Peyer's patch (tissue), 4 donors: Measurements from ENCODE around the gene ZNF407.
"Not testable (repeated sequence)": the region's sequence is repeated elsewhere in the genome, so short reads cannot be mapped to it uniquely, and the experiment has no call there.

Source experiments
- POLR2A ChIP-seq, 2 donors: fragments of 450-650 bp; IDR thresholded peaks; one replicate each; pipeline ENCODE4 v1.5.1; 2017; ENCODE audit warnings: antibody characterized with exemption in 2 of 2, mild to moderate bottlenecking in 2 of 2, moderate library complexity in 2 of 2
- TF ChIP-seq, protein P1 (sequence below), 6 experiments: fragments of 450-650 bp in 4 of 6; fragments of 200-600 bp in 2 of 6; sonication (generic) in 1 of 6; IDR thresholded peaks; one replicate each; pipeline ENCODE4 v1.5.1; 2017 to 2019; ENCODE audit warnings: antibody characterized with exemption in 6 of 6, mild to moderate bottlenecking in 3 of 6, moderate library complexity in 1 of 6

DNA sequence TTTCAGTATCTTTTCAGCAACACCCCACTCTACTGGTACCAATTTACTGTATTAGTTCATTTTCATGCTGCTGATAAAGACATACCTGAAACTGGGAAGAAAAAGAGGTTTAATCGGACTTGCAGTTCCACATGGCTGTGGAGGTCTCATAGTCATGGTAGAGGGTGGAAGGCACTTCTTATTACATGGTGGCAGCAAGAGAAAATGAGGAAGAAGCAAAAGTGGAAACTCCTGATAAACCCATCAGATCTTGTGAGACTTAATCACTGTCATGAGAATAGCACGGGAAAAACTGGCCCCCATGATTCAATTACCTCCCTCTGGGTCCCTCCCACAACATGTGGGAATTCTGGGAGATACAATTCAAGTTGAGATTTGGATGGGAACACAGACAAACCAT, 374.1 kb downstream of the ZNF407 start:
- TF ChIP-seq, protein P1, sequence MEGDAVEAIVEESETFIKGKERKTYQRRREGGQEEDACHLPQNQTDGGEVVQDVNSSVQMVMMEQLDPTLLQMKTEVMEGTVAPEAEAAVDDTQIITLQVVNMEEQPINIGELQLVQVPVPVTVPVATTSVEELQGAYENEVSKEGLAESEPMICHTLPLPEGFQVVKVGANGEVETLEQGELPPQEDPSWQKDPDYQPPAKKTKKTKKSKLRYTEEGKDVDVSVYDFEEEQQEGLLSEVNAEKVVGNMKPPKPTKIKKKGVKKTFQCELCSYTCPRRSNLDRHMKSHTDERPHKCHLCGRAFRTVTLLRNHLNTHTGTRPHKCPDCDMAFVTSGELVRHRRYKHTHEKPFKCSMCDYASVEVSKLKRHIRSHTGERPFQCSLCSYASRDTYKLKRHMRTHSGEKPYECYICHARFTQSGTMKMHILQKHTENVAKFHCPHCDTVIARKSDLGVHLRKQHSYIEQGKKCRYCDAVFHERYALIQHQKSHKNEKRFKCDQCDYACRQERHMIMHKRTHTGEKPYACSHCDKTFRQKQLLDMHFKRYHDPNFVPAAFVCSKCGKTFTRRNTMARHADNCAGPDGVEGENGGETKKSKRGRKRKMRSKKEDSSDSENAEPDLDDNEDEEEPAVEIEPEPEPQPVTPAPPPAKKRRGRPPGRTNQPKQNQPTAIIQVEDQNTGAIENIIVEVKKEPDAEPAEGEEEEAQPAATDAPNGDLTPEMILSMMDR (IDR thresholded peaks at IDR 0.05) = not testable (repeated sequence)
- not testable (repeated sequence) for TF ChIP-seq POLR2A (IDR thresholded peaks at IDR 0.05)
